ENCODE data around the gene NFIA.
"Not testable (repeated sequence)": the region's sequence is repeated elsewhere in the genome, so short reads cannot be mapped to it uniquely, and the experiment has no call there.

Gene NFIA

GRCh38 chr1:61061601-61062000 lies 20.8 kb upstream of the NFIA start:
- not testable (repeated sequence) for DNase-seq

GRCh38 chr1:61064673-61065072 lies 17.7 kb upstream of the NFIA start:
- no peak for DNase-seq

- DNase-seq, result no peak
Measured at GRCh38 chr1:61067446-61068019, 14.8 kb upstream of the NFIA start.

- DNase-seq, result no peak
Measured at GRCh38 chr1:61070054-61070453, 12.3 kb upstream of the NFIA start.

GRCh38 chr1:61071205-61072130 lies 10.9 kb upstream of the NFIA start:
- DNase-seq, result no peak

- no peak for DNase-seq
Measured at GRCh38 chr1:61073871-61074270, 8.5 kb upstream of the NFIA start.

- not testable (repeated sequence) for DNase-seq
Measured at GRCh38 chr1:61075833-61076232, 6.5 kb upstream of the NFIA start.

GRCh38 chr1:61076728-61077675 lies 5.4 kb upstream of the NFIA start:
- DNase-seq, result peak; percentile 90

- DNase-seq, result peak; percentile 90
Measured at GRCh38 chr1:61077676-61078541, 4.5 kb upstream of the NFIA start.

- DNase-seq, result no peak
Measured at GRCh38 chr1:61078618-61079295, 3.6 kb upstream of the NFIA start.

- DNase-seq, result peak; percentile 52
Measured at GRCh38 chr1:61079296-61079897, 3.0 kb upstream of the NFIA start.

GRCh38 chr1:61079898-61080336 lies 2.4 kb upstream of the NFIA start:
- no peak for DNase-seq

- no peak for DNase-seq
Measured at GRCh38 chr1:61080413-61081143, 1.8 kb upstream of the NFIA start.

GRCh38 chr1:61081144-61081685 lies 1.1 kb upstream of the NFIA start:
- no peak for DNase-seq

GRCh38 chr1:61081686-61082310 lies 563 bp upstream of the NFIA start:
- DNase-seq, result no peak

GRCh38 chr1:61083013-61083806 lies 849 bp downstream of the NFIA start:
- no peak for DNase-seq

GRCh38 chr1:61083807-61084440 lies 1.6 kb downstream of the NFIA start:
- DNase-seq, result no peak

GRCh38 chr1:61084491-61085031 lies 2.2 kb downstream of the NFIA start:
- no peak for DNase-seq
